IMR-90 (cell line): ENCODE results near the gene SNRK. TPM values are rescaled to one million over a fixed set of nuclear protein-coding genes. Genes with fewer than 3 reads are reported as not detected.

Experiments
- ATAC-seq: fragments of 200-7000 bp; cut with Tn5 transposase; 2 replicates; pipeline ENCODE4 v1.9.1; 2020; ENCODE audit warnings: low read depth, mild to moderate bottlenecking, moderate library complexity
- BruUV-seq: library from RNA; stranded (reverse); fragments of 400-500 nt; replicated peaks from 2 replicates; lab custom pipeline; 2021; lab: Mats Ljungman, UMichigan
- CTCF ChIA-PET: fragments of 300-600 bp; formaldehyde crosslinking; extraction: SDS; loops from one replicate; lab custom pipeline; 2021; ENCODE audit warnings: antibody characterized with exemption; lab: Yijun Ruan, JAX
- POLR2A ChIA-PET: fragments of 300-600 bp; sonication (Branson Sonifier 250); formaldehyde crosslinking; loops from one replicate; lab custom pipeline; 2022; ENCODE audit warnings: antibody characterized with exemption; ENCODE audit not compliant: unreplicated experiment; lab: Charles Lee
- DNase-seq: peaks from one replicate; pipeline ENCODE4 v3.0.0; 2013
- H2AFZ ChIP-seq: replicated peaks from 2 replicates; pipeline ENCODE3; 2013; ENCODE audit warnings: low read length, mild to moderate bottlenecking; ENCODE audit not compliant: poor library complexity
- H2AK5ac ChIP-seq: 2 replicates; pipeline ENCODE4 v1.6.1; 2013; ENCODE audit warnings: low read depth, low read length, inconsistent platforms
- H2AK9ac ChIP-seq: replicated peaks from 2 replicates; pipeline ENCODE3; 2013; ENCODE audit warnings: mild to moderate bottlenecking, low read depth, low read length, moderate library complexity; ENCODE audit not compliant: poor library complexity
- H2BK120ac ChIP-seq: 2 replicates; pipeline ENCODE4 v1.6.1; 2013; ENCODE audit warnings: low read depth, low read length, inconsistent platforms
- H2BK15ac ChIP-seq: 3 replicates; pipeline ENCODE4 v1.6.1; 2013; ENCODE audit warnings: low read depth, low read length, inconsistent platforms
- H2BK20ac ChIP-seq: 2 replicates; pipeline ENCODE4 v1.6.1; 2013; ENCODE audit warnings: low read depth, mild to moderate bottlenecking, inconsistent platforms, low read length, moderate library complexity
- H2BK5ac ChIP-seq: 2 replicates; pipeline ENCODE4 v1.6.1; 2013; ENCODE audit warnings: mild to moderate bottlenecking, low read depth, low read length, inconsistent platforms; ENCODE audit not compliant: poor library complexity, severe bottlenecking
- H3K14ac ChIP-seq: replicated peaks from 2 replicates; pipeline ENCODE4 v1.6.1; 2013; ENCODE audit warnings: low read depth, low read length, inconsistent platforms
- H3K18ac ChIP-seq: 2 replicates; pipeline ENCODE4 v1.6.1; 2013; ENCODE audit warnings: low read depth, low read length, control low read depth
- H3K23ac ChIP-seq: 2 replicates; pipeline ENCODE4 v1.6.1; 2013; ENCODE audit warnings: low read depth, low read length, inconsistent platforms
- H3K27ac ChIP-seq: 2 replicates; pipeline ENCODE4 v1.5.1; 2013; ENCODE audit warnings: mild to moderate bottlenecking, control low read depth, low read length; ENCODE audit not compliant: insufficient read depth
- H3K27me3 ChIP-seq: 2 replicates; pipeline ENCODE4 v1.6.1; 2013; ENCODE audit warnings: low read length; ENCODE audit not compliant: control insufficient read depth, insufficient read depth
- H3K36me3 ChIP-seq: 2 replicates; pipeline ENCODE4 v1.6.1; 2013; ENCODE audit warnings: low read length, mixed read lengths; ENCODE audit not compliant: control insufficient read depth, insufficient read depth
- H3K4ac ChIP-seq: 2 replicates; pipeline ENCODE4 v1.6.1; 2013; ENCODE audit warnings: low read depth, low read length, inconsistent platforms
- H3K4me1 ChIP-seq: 2 replicates; pipeline ENCODE4 v1.6.1; 2013; ENCODE audit warnings: low read length, mixed read lengths; ENCODE audit not compliant: control insufficient read depth, insufficient read depth
- H3K4me2 ChIP-seq: 2 replicates; pipeline ENCODE4 v1.6.1; 2013; ENCODE audit warnings: low read depth, mild to moderate bottlenecking, control low read depth, low read length, moderate library complexity
- H3K4me3 ChIP-seq: 2 replicates; pipeline ENCODE4 v1.5.1; 2013; ENCODE audit warnings: low read depth, mild to moderate bottlenecking, control low read depth, low read length, moderate library complexity; ENCODE audit not compliant: insufficient read depth
- H3K56ac ChIP-seq: 2 replicates; pipeline ENCODE4 v1.6.1; 2013; ENCODE audit warnings: low read length, inconsistent platforms; ENCODE audit not compliant: insufficient read depth; ENCODE audit errors: extremely low read depth
- H3K79me1 ChIP-seq, 2 experiments: 2 replicates each; pipeline ENCODE4 v1.6.1; 2013; ENCODE audit warnings: low read length in 2 of 2, inconsistent platforms in 1 of 2, low read depth in 1 of 2
- H3K9ac ChIP-seq: 2 replicates; pipeline ENCODE4 v1.6.1; 2013; ENCODE audit warnings: low read depth, low read length, control low read depth
- H3K9me1 ChIP-seq: 2 replicates; pipeline ENCODE4 v1.6.1; 2013; ENCODE audit warnings: low read length, inconsistent platforms; ENCODE audit not compliant: insufficient read depth
- H3K9me3 ChIP-seq: 2 replicates; pipeline ENCODE4 v1.6.1; 2013; ENCODE audit warnings: low read length; ENCODE audit not compliant: control insufficient read depth, insufficient read depth
- H4K20me1 ChIP-seq: 2 replicates; pipeline ENCODE4 v1.6.1; 2013; ENCODE audit warnings: low read length, inconsistent platforms; ENCODE audit not compliant: insufficient read depth
- H4K5ac ChIP-seq: 2 replicates; pipeline ENCODE4 v1.6.1; 2013; ENCODE audit warnings: mild to moderate bottlenecking, low read depth, low read length, control low read depth
- H4K8ac ChIP-seq, 2 experiments: 2 replicates each; pipeline ENCODE4 v1.6.1; 2013; ENCODE audit warnings: low read depth in 2 of 2, low read length in 2 of 2, control low read depth in 1 of 2, inconsistent platforms in 1 of 2
- H4K91ac ChIP-seq: 2 replicates; pipeline ENCODE4 v1.6.1; 2013; ENCODE audit warnings: low read depth, low read length, inconsistent platforms; ENCODE audit not compliant: insufficient read depth
- BHLHE40 ChIP-seq: fragments of 150-350 bp; IDR thresholded peaks from 2 replicates; pipeline ENCODE4 v1.6.1; 2016; ENCODE audit warnings: mild to moderate bottlenecking, low read depth, low read length
- CEBPB ChIP-seq: IDR thresholded peaks from 2 replicates; pipeline ENCODE4 v1.6.1; 2012; ENCODE audit warnings: low read depth, low read length, improper control_type of control experiment
- CHD1 ChIP-seq: IDR thresholded peaks from 2 replicates; pipeline ENCODE4 v1.6.1; 2012; ENCODE audit warnings: low read depth, low read length, improper control_type of control experiment
- CTCF ChIP-seq: conservative IDR thresholded peaks from 2 replicates; pipeline ENCODE4 v1.5.1; 2012; ENCODE audit warnings: mild to moderate bottlenecking, low read depth, low read length, improper control_type of control experiment
- ELK1 ChIP-seq: fragments of 150-350 bp; IDR thresholded peaks from 2 replicates; pipeline ENCODE4 v1.6.1; 2016; ENCODE audit warnings: low read depth, mild to moderate bottlenecking, low read length, moderate library complexity, borderline replicate concordance
- FOS ChIP-seq: fragments of 150-350 bp; IDR thresholded peaks from 2 replicates; pipeline ENCODE4 v1.6.1; 2016; ENCODE audit warnings: low read depth, low read length
- MAFK ChIP-seq: IDR thresholded peaks from 2 replicates; pipeline ENCODE4 v1.6.1; 2012; ENCODE audit warnings: low read depth, low read length, improper control_type of control experiment
- MAZ ChIP-seq: IDR thresholded peaks from 2 replicates; pipeline ENCODE4 v1.6.1; 2012; ENCODE audit warnings: low read depth, mild to moderate bottlenecking, low read length, improper control_type of control experiment, moderate library complexity, borderline replicate concordance
- MXI1 ChIP-seq: IDR thresholded peaks from 2 replicates; pipeline ENCODE4 v1.6.1; 2012; ENCODE audit warnings: low read depth, mild to moderate bottlenecking, low read length, moderate library complexity, borderline replicate concordance
- NFE2L2 ChIP-seq: fragments of 150-350 bp; IDR thresholded peaks from 2 replicates; pipeline ENCODE4 v1.6.1; 2016; ENCODE audit warnings: low read depth, mild to moderate bottlenecking, low read length
- POLR2A ChIP-seq: IDR thresholded peaks from 2 replicates; pipeline ENCODE4 v1.6.1; 2012; ENCODE audit warnings: mild to moderate bottlenecking, low read depth, low read length
- RAD21 ChIP-seq: IDR thresholded peaks from 2 replicates; pipeline ENCODE4 v1.6.1; 2012; ENCODE audit warnings: low read length, improper control_type of control experiment
- RFX5 ChIP-seq: IDR thresholded peaks from 2 replicates; pipeline ENCODE4 v1.8.0; 2012; ENCODE audit warnings: low read depth, mild to moderate bottlenecking, low read length, moderate library complexity
- SMC3 ChIP-seq: fragments of 150-350 bp; IDR thresholded peaks from 2 replicates; pipeline ENCODE4 v1.6.1; 2016; ENCODE audit warnings: low read depth, mild to moderate bottlenecking, antibody characterized with exemption, low read length, moderate library complexity
- USF2 ChIP-seq: fragments of 150-350 bp; IDR thresholded peaks from 2 replicates; pipeline ENCODE4 v1.6.1; 2017; ENCODE audit warnings: mild to moderate bottlenecking, antibody characterized with exemption, low read length, low read depth
- WGBS, 2 experiments: methylation state at CpG; one replicate each; pipeline versions ENCODE4 v1.1.5 to v1.1.7; 2013; ENCODE audit warnings: missing lambda C conversion rate in 2 of 2; ENCODE audit not compliant: insufficient read length in 1 of 2; ENCODE audit errors: extremely low coverage in 2 of 2; 5-methylcytosine and 5-hydroxymethylcytosine counted together
- dilution Hi-C: fragments of 300-500 bp; cut with HindIII; formaldehyde crosslinking; loops from one replicate; pipeline ENCODE4 v1.14.3; 2018; ENCODE audit warnings: low sequenced_read_pairs; ENCODE audit not compliant: unreplicated experiment
- in situ Hi-C: fragments of 300-500 bp; cut with MboI; formaldehyde crosslinking; loops from 3 replicates; pipeline ENCODE4 v1.14.3; 2019; ENCODE audit warnings: low sequenced_read_pairs, inconsistent platforms, mixed read lengths
- intact Hi-C: fragments of 100-400 bp; cut with micrococcal nuclease; formaldehyde crosslinking; loops from 2 replicates; pipeline ENCODE4 v1.10.0; 2022
- polyA plus RNA-seq, 3 experiments: library from polyadenylated mRNA; depleted of rRNA; stranded (reverse); fragments of >200 nt; gene quantifications; 2 replicates each; pipeline ENCODE4 v1.2.3, GENCODE V29; 2012; ENCODE audit warnings: low replicate concordance in 1 of 3
- total RNA-seq: library from RNA; depleted of rRNA; stranded (reverse); fragments of >200 nt; gene quantifications from 2 replicates; pipeline ENCODE4 v1.2.3, GENCODE V29; 2012

Gene SNRK
- total and polyA plus RNA-seq, 2 of the 4 experiments (the other 2 are of a cell fraction): 4.7 to 23.1 TPM

GRCh38 chr3:43340403-43340802 lies 54.1 kb downstream of the SNRK start:
- whole genome bisulfite sequencing, 2 experiments: 100% methylated on average over 3 of the region's 7 CpGs; no CpG with 5 or more reads in 1 of the 2 experiments
- Histone ChIP-seq H3K23ac (no peak overlapping the region), H3K9me1 (peaks cover 6% of the 10 kb centered on the region; the same call in 1 of the 2 replicates), H3K56ac (no peak overlapping the region), H3K4ac (no peak overlapping the region), H3K4me1 (peaks cover 2% of the 10 kb centered on the region), H2BK20ac (no peak overlapping the region), H3K4me3 (no peak overlapping the region), H2AK5ac (no peak overlapping the region), H3K4me2 (no peak overlapping the region), H2AK9ac (no peak overlapping the region), H3K79me1 (peaks cover 16 to 31% of the 10 kb centered on the region in 2 experiments), H3K18ac (no peak overlapping the region), H3K36me3 (peaks cover 42% of the 10 kb centered on the region), H3K27ac (no peak overlapping the region), H3K14ac (no peak overlapping the region), H2AFZ (no peak overlapping the region), H2BK15ac (no peak overlapping the region), H4K8ac (no peak overlapping the region), H3K27me3 (no peaks in the 10 kb centered on the region), H4K91ac (no peak overlapping the region), H4K5ac (no peak overlapping the region), H2BK120ac (no peak overlapping the region), H3K9me3 (peaks cover 21% of the 10 kb centered on the region), H4K20me1 (no peaks in the 10 kb centered on the region; the same call in 1 of the 2 replicates), H3K9ac (no peak overlapping the region), H2BK5ac (no peak overlapping the region)
- ChIA-PET POLR2A (no interaction called here), CTCF (no interaction called here)
- no TSS peak for BruUV-seq
- ATAC-seq (no peak), DNase-seq (no peak)
- in situ Hi-C loops (no loop called here), dilution Hi-C loops (no loop called here), intact Hi-C loops (no loop called here)
- no peak for TF ChIP-seq BHLHE40
- TF ChIP-seq USF2: no peak
- TF ChIP-seq NFE2L2: no peak
- TF ChIP-seq CEBPB: no peak
- no peak for TF ChIP-seq MAFK
- no peak for TF ChIP-seq MAZ
- no peak for TF ChIP-seq SMC3
- TF ChIP-seq RFX5: no peak
- no peak for TF ChIP-seq CTCF
- no peak for TF ChIP-seq POLR2A
- TF ChIP-seq FOS: no peak
- TF ChIP-seq CHD1: no peak
- no peak for TF ChIP-seq RAD21
- TF ChIP-seq MXI1: no peak
- TF ChIP-seq ELK1: no peak
